ENCODE data around the gene PCDHB12. TPM values are rescaled to one million over a fixed set of nuclear protein-coding genes. Genes with fewer than 3 reads are reported as not detected.
A peak's percentile ranks its signal among the peaks of the same experiment; 100 is the strongest.
"Not testable (repeated sequence)": the region's sequence is repeated elsewhere in the genome, so short reads cannot be mapped to it uniquely, and the experiment has no call there.

Gene PCDHB12
- total RNA-seq, 6 experiments from 2014 or later: 0.51 to 0.83 (median 0.63) TPM

- Mint-ChIP-seq H3K27ac (no peak overlapping the region), H3K9me3 (peaks cover 16% of the 10 kb centered on the region), H3K4me1 (ENCODE audit: low read depth) (peaks cover 15% of the 10 kb centered on the region), H3K36me3 (ENCODE audit: low read depth) (peaks cover 12% of the 10 kb centered on the region), H3K4me3 (no peak overlapping the region), H3K27me3 (ENCODE audit: insufficient read depth) (peaks cover 8% of the 10 kb centered on the region; the same call in 1 of the 2 replicates)
- no peak for DNase-seq
- TF ChIP-seq CTCF (IDR thresholded peaks at IDR 0.05): no peak
Observed at GRCh38 chr5:141180313-141180712, 28.2 kb upstream of the PCDHB12 start.

GRCh38 chr5:141182248-141182647 lies 26.3 kb upstream of the PCDHB12 start, which contains the start of gene PCDHB16:
TSS of gene PCDHB16 (plus strand) at chr5:141182387. CDS start at chr5:141182560, 173 bp downstream.
- Mint-ChIP-seq H3K4me1 (ENCODE audit: low read depth) (peaks cover 20% of the 10 kb centered on the region), H3K27me3 (ENCODE audit: insufficient read depth) (peaks cover 8% of the 10 kb centered on the region), H3K27ac (no peak within 1 kb of the TSS; the same call in 1 of the 2 replicates), H3K4me3 (peak within 1 kb of the TSS; percentile 82), H3K9me3 (peaks cover 16% of the 10 kb centered on the region), H3K36me3 (ENCODE audit: low read depth) (peaks cover 12% of the 10 kb centered on the region)
- DNase-seq: peak; percentile 62
- TF ChIP-seq CTCF (IDR thresholded peaks at IDR 0.05): peak; percentile 78

GRCh38 chr5:141184117-141184855 lies 24.2 kb upstream of the PCDHB12 start:
- H3K4me1 Mint-ChIP-seq (ENCODE audit: low read depth): peaks cover 27% of the 10 kb centered on the region
- DNase-seq, H3K27ac Mint-ChIP-seq, H3K4me3 Mint-ChIP-seq: not testable (repeated sequence)
- H3K9me3 Mint-ChIP-seq: peaks cover 21% of the 10 kb centered on the region
- peaks cover 17% of the 10 kb centered on the region for H3K36me3 Mint-ChIP-seq (ENCODE audit: low read depth)
- H3K27me3 Mint-ChIP-seq (ENCODE audit: insufficient read depth): peaks cover 12% of the 10 kb centered on the region

- DNase-seq: peak; percentile 58
- H3K4me1 Mint-ChIP-seq (ENCODE audit: low read depth): peaks cover 29% of the 10 kb centered on the region
- H3K9me3 Mint-ChIP-seq: peaks cover 21% of the 10 kb centered on the region
- peak within 1 kb of the TSS; percentile 89 for H3K4me3 Mint-ChIP-seq
- peaks cover 16% of the 10 kb centered on the region for H3K27me3 Mint-ChIP-seq (ENCODE audit: insufficient read depth)
- peak within 1 kb of the TSS; percentile 30; the same call in 1 of the 2 replicates for H3K27ac Mint-ChIP-seq
- peak; percentile 88 for TF ChIP-seq CTCF (IDR thresholded peaks at IDR 0.05)
- H3K36me3 Mint-ChIP-seq (ENCODE audit: low read depth): peaks cover 17% of the 10 kb centered on the region
Observed at GRCh38 chr5:141186897-141187512, 21.5 kb upstream of the PCDHB12 start, which contains the start of gene PCDHB9. TSS of gene PCDHB9 (plus strand) at chr5:141187161. CDS start at chr5:141187319, 158 bp downstream.

GRCh38 chr5:141188682-141189081 lies 19.8 kb upstream of the PCDHB12 start:
- Mint-ChIP-seq H3K27me3 (ENCODE audit: insufficient read depth) (peaks cover 14% of the 10 kb centered on the region), H3K4me1 (ENCODE audit: low read depth) (peaks cover 25% of the 10 kb centered on the region), H3K36me3 (ENCODE audit: low read depth) (peaks cover 16% of the 10 kb centered on the region), H3K9me3 (peaks cover 23% of the 10 kb centered on the region)
- H3K4me3 Mint-ChIP-seq, DNase-seq, H3K27ac Mint-ChIP-seq: not testable (repeated sequence)

- Mint-ChIP-seq H3K27me3 (ENCODE audit: insufficient read depth) (peaks cover 14% of the 10 kb centered on the region), H3K36me3 (ENCODE audit: low read depth) (peaks cover 16% of the 10 kb centered on the region), H3K4me1 (ENCODE audit: low read depth) (peaks cover 25% of the 10 kb centered on the region), H3K9me3 (peaks cover 25% of the 10 kb centered on the region)
- H3K27ac Mint-ChIP-seq, DNase-seq, H3K4me3 Mint-ChIP-seq: not testable (repeated sequence)
Observed at GRCh38 chr5:141189131-141189530, 19.4 kb upstream of the PCDHB12 start.
